ENCODE measurements around the gene NRTN. TPM values are rescaled to one million over a fixed set of nuclear protein-coding genes. Genes with fewer than 3 reads are reported as not detected.

NRTN gene
- total RNA-seq, 1 experiment from 2014 or later: 4.6 TPM

DNA sequence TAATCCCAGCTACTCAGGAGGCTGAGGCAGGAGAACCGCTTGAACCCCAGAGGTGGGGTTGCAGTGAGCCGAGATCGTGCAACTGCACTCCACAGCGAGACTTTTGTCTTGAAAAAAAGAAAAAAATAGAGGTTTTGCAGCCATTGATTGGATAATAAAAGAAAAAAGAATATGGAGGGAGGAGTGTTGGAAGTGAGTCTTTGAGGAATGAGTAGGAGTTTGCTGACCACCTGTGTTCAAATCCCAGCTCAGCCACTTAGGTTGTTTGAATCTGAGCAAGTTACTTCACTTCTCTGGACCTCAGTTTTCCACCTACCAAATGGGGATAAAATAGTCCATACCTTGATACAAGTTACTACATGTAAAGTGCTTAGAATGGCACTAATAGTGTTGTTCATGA, 6.2 kb downstream of the NRTN start:
- Histone ChIP-seq H4K5ac (ENCODE audit: insufficient read length, low read depth, low read length) (no peak overlapping the region), H2BK20ac (ENCODE audit: low read depth, low read length, poor library complexity, severe bottlenecking) (no peak overlapping the region), H4K91ac (ENCODE audit: insufficient read length, low read depth, low read length) (no peak overlapping the region), H3K27ac (ENCODE audit: insufficient read length, low read depth, low read length) (no peak overlapping the region), H3K9ac (ENCODE audit: extremely low read depth, insufficient read length, low read length) (no peak overlapping the region), H3K23me2 (ENCODE audit: insufficient read length, low read depth, low read length, poor library complexity, severe bottlenecking) (no peaks in the 10 kb centered on the region), H3K4ac (ENCODE audit: low read depth, low read length) (no peak overlapping the region), H3K79me1 (ENCODE audit: insufficient read depth, low read depth, low read length, poor library complexity, severe bottlenecking) (no peaks in the 10 kb centered on the region), H2BK15ac (ENCODE audit: low read depth, low read length) (no peak overlapping the region), H2BK120ac (ENCODE audit: low read depth, low read length, poor library complexity, severe bottlenecking) (no peak overlapping the region), H2AFZ (ENCODE audit: low read length) (no peak overlapping the region), H3K4me1 (ENCODE audit: insufficient read depth, low read length) (no peaks in the 10 kb centered on the region), H3K23ac (ENCODE audit: insufficient read length, low read depth, low read length) (no peak overlapping the region), H3K79me2 (ENCODE audit: insufficient read depth, low read length) (no peaks in the 10 kb centered on the region), H3K18ac (ENCODE audit: insufficient read length, low read depth, low read length) (no peak overlapping the region), H3K14ac (ENCODE audit: insufficient read depth, low read length) (no peak overlapping the region), H2AK5ac (ENCODE audit: insufficient read length, low read length) (no peak overlapping the region), H3K27me3 (ENCODE audit: insufficient read depth, low read length) (no peaks in the 10 kb centered on the region), H4K20me1 (ENCODE audit: control insufficient read depth, insufficient read depth, insufficient read length) (no peaks in the 10 kb centered on the region), H3K56ac (ENCODE audit: insufficient read length, low read depth, low read length) (no peak overlapping the region), H3K9me3 (ENCODE audit: control insufficient read depth, low read depth, low read length) (no peaks in the 10 kb centered on the region), H3K4me2 (ENCODE audit: insufficient read depth, insufficient read length, low read length) (no peak overlapping the region), H2BK12ac (ENCODE audit: insufficient read length, low read depth, low read length) (no peak overlapping the region), H2BK5ac (ENCODE audit: insufficient read length, low read length) (no peak overlapping the region), H4K8ac (replicated peaks; ENCODE audit: insufficient read length, low read depth, low read length) (no peak overlapping the region), H3T11ph (ENCODE audit: low read length) (no peak overlapping the region)
- peaks cover 12% of the 10 kb centered on the region for H3K27me3 Mint-ChIP-seq (ENCODE audit: low read depth)
- no peak overlapping the region for H3K4me3 Mint-ChIP-seq
- WGBS (ENCODE audit: extremely low coverage, insufficient read length, low lambda C conversion rate): no CpG with 5 or more reads among the region's 4 CpGs
- DNase-seq: no peak
- TF ChIP-seq, protein P1, sequence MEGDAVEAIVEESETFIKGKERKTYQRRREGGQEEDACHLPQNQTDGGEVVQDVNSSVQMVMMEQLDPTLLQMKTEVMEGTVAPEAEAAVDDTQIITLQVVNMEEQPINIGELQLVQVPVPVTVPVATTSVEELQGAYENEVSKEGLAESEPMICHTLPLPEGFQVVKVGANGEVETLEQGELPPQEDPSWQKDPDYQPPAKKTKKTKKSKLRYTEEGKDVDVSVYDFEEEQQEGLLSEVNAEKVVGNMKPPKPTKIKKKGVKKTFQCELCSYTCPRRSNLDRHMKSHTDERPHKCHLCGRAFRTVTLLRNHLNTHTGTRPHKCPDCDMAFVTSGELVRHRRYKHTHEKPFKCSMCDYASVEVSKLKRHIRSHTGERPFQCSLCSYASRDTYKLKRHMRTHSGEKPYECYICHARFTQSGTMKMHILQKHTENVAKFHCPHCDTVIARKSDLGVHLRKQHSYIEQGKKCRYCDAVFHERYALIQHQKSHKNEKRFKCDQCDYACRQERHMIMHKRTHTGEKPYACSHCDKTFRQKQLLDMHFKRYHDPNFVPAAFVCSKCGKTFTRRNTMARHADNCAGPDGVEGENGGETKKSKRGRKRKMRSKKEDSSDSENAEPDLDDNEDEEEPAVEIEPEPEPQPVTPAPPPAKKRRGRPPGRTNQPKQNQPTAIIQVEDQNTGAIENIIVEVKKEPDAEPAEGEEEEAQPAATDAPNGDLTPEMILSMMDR (conservative IDR thresholded peaks at IDR 0.05): no peak
- H3K4me1 Mint-ChIP-seq: peaks cover 8 to 9% of the 10 kb centered on the region in 2 experiments
- no peaks in the 10 kb centered on the region for H3K36me3 Mint-ChIP-seq (ENCODE audit: insufficient read depth in 1 of 3, low read depth in 3 of 3)
- no peaks in the 10 kb centered on the region for H3K9me3 Mint-ChIP-seq
- no peak overlapping the region for H3K27ac Mint-ChIP-seq

Data from H9 (cell line).